GM06990 (cell line): Measurements from ENCODE around the gene EIF3D.

ENCODE experiments used
- DNase-seq: peaks from one replicate; pipeline ENCODE4 v3.0.0-alpha.2; 2011; ENCODE audit not compliant: insufficient read length; ENCODE audit errors: extremely low read depth
- H3K27me3 ChIP-seq: replicated peaks from 2 replicates; pipeline ENCODE4 v1.6.0; 2011; ENCODE audit warnings: low read length; ENCODE audit not compliant: control insufficient read depth, insufficient read depth
- H3K36me3 ChIP-seq: 2 replicates; pipeline ENCODE4 v1.5.1; 2011; ENCODE audit warnings: low read length; ENCODE audit not compliant: control insufficient read depth, insufficient read depth
- H3K4me3 ChIP-seq: replicated peaks from 2 replicates; pipeline ENCODE4 v1.5.1; 2011; ENCODE audit warnings: low read depth, mild to moderate bottlenecking, control low read depth, low read length
- CTCF ChIP-seq: IDR thresholded peaks from 2 replicates; pipeline ENCODE4 v1.5.1; 2011; ENCODE audit warnings: low read length, control low read depth, mild to moderate bottlenecking, inconsistent platforms; ENCODE audit not compliant: insufficient read depth, poor library complexity, severe bottlenecking

EIF3D gene, protein sequence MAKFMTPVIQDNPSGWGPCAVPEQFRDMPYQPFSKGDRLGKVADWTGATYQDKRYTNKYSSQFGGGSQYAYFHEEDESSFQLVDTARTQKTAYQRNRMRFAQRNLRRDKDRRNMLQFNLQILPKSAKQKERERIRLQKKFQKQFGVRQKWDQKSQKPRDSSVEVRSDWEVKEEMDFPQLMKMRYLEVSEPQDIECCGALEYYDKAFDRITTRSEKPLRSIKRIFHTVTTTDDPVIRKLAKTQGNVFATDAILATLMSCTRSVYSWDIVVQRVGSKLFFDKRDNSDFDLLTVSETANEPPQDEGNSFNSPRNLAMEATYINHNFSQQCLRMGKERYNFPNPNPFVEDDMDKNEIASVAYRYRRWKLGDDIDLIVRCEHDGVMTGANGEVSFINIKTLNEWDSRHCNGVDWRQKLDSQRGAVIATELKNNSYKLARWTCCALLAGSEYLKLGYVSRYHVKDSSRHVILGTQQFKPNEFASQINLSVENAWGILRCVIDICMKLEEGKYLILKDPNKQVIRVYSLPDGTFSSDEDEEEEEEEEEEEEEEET

DNA sequence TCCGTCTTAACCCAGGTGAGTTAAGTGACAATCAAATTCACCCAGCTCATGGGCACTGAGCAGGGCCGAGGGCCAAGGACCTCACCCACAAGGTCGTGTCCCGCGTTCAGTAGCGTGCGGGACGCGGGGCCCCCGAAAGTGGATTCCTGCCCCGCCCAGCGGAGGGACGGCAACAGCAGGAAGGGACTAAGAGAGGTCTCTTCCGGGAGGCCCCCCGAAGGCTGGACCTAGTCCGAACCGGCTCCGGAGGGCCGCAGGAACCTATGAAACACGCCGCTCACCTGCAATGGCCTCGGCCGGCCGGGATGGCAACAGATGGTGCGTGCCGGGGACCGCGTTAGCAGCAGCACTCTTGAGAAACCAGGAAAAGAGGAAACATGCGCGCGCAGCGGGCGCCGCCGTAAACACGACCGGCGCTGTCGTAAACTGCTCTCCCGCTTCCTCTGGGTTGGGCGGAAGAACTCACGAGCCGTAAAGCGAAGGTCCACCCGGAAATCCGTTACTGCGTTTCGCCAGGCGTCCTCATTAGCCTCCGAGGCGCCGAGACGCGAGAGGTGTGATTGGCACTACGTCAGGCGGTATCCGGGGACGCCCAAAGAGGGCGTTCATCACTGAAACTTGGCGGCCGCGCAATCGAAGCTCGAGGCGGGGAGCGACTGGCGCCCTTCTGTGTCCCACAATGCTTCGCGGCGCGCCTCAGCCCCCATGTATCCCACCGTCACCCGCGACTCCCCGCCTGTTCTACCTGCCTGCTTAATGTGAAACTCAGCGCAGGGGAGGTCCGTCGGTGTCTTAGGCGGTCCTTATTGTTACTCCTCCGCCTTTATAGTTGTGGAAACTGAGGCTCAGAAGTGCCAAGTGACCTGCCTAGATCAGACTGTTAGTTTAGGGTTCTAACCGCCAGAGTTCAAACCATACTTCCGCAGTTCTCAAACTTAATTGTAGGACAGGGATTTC is at the start of gene EIF3D:
Gene EIF3D, minus strand, starts transcription at position 372 of the 957 bp plus-strand sequence. CDS start 3,045 bp downstream, outside the sequence.
- DNase-seq: peak; percentile 100
- no peak for TF ChIP-seq CTCF
- Histone ChIP-seq H3K36me3 (peaks cover 15% of the 10 kb centered on the region), H3K27me3 (no peaks in the 10 kb centered on the region), H3K4me3 (peak within 1 kb of the TSS; percentile 98)

GRCh38 chr22:36578619-36579018 is 49.7 kb upstream of the EIF3D start:
- H3K27me3 ChIP-seq: no peaks in the 10 kb centered on the region; the same call in none of the 2 replicates

DNA sequence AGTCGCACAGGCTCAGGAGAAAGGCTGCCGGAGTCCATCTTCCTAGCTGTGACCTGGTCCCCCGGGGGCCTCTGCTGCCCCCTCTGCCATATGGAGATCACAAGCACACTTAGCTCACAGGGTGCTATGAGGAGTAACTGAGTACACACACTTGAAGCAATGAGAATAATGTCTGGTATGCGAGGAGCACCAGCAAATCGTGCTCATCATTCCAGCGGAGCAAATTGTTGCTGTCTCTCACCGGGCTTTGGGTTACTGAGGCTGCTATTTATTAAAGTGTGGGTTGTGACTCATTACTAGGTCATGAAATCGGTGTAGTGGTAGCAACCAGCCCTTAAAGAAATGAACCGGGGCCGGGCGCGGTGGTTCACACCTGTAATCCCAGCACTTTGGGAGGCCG is 48.1 kb upstream of the EIF3D start:
- H3K4me3 ChIP-seq: no peak overlapping the region
- TF ChIP-seq CTCF: no peak
- no peaks in the 10 kb centered on the region for H3K36me3 ChIP-seq
- no peaks in the 10 kb centered on the region; the same call in none of the 2 replicates for H3K27me3 ChIP-seq
- DNase-seq: no peak

More at GRCh38 chr22:36578619-36579018, 49.7 kb upstream of the EIF3D start:
- Histone ChIP-seq H3K4me3 (no peak overlapping the region), H3K36me3 (no peaks in the 10 kb centered on the region)
- no peak for TF ChIP-seq CTCF
- DNase-seq: no peak

- TF ChIP-seq CTCF: no peak
- Histone ChIP-seq H3K36me3 (no peaks in the 10 kb centered on the region), H3K4me3 (no peak overlapping the region)
Measured at GRCh38 chr22:36574728-36575127, 45.8 kb upstream of the EIF3D start.

DNA sequence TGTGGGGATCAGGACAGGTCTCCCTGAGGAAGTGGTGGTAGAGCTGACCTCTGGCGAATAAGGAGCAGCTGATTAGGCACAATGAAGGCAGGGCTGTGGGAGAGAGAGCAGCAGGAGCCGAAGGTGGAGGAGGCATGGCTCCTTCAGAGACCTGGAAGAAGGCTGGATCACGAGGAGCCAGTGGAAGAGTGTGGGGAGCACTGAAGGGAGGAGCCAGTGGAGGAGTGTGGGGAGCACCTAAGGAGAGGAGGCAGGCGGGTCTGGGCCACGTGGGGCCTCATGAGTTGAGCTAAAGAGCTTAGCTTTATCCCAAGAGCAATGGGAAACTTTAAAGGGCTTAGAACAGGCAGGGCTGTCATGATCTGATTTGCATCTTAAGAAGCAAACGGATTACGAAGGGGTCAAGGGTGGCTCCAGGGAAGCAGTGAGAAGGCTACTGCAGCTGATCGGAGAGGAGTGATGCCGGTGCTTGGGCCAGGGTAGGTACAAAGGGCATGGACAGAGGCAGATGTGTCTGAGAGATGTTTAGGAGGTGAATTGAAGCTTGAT is 44.9 kb upstream of the EIF3D start:
- no peak for DNase-seq
- no peaks in the 10 kb centered on the region; the same call in none of the 2 replicates for H3K27me3 ChIP-seq
- H3K4me3 ChIP-seq: no peak overlapping the region

More at GRCh38 chr22:36574728-36575127, 45.8 kb upstream of the EIF3D start:
- no peaks in the 10 kb centered on the region; the same call in none of the 2 replicates for H3K27me3 ChIP-seq
- no peak for DNase-seq

More for the DNA sequence above, 44.9 kb upstream of the EIF3D start:
- no peaks in the 10 kb centered on the region for H3K36me3 ChIP-seq
- TF ChIP-seq CTCF: no peak
